GM06990 (cell line): ENCODE data around the gene CACNB1.

Source experiments
- DNase-seq: peaks from one replicate; pipeline ENCODE4 v3.0.0-alpha.2; 2011; ENCODE audit not compliant: insufficient read length; ENCODE audit errors: extremely low read depth
- H3K27me3 ChIP-seq: replicated peaks from 2 replicates; pipeline ENCODE4 v1.6.0; 2011; ENCODE audit warnings: low read length; ENCODE audit not compliant: control insufficient read depth, insufficient read depth
- H3K36me3 ChIP-seq: 2 replicates; pipeline ENCODE4 v1.5.1; 2011; ENCODE audit warnings: low read length; ENCODE audit not compliant: control insufficient read depth, insufficient read depth
- H3K4me3 ChIP-seq: replicated peaks from 2 replicates; pipeline ENCODE4 v1.5.1; 2011; ENCODE audit warnings: low read depth, mild to moderate bottlenecking, control low read depth, low read length
- CTCF ChIP-seq: IDR thresholded peaks from 2 replicates; pipeline ENCODE4 v1.5.1; 2011; ENCODE audit warnings: low read length, control low read depth, mild to moderate bottlenecking, inconsistent platforms; ENCODE audit not compliant: insufficient read depth, poor library complexity, severe bottlenecking

Gene CACNB1

GRCh38 chr17:39223907-39224777 is 26.7 kb upstream of the CACNB1 start:
- TF ChIP-seq CTCF, result no peak
- H3K27me3 ChIP-seq, result peaks cover 7% of the 10 kb centered on the region
- H3K36me3 ChIP-seq, result no peaks in the 10 kb centered on the region
- no peak for DNase-seq
- no peak overlapping the region for H3K4me3 ChIP-seq

GRCh38 chr17:39222866-39223834 is 25.7 kb upstream of the CACNB1 start:
- no peak for DNase-seq
- Histone ChIP-seq H3K36me3 (no peaks in the 10 kb centered on the region), H3K27me3 (peaks cover 7% of the 10 kb centered on the region), H3K4me3 (no peak overlapping the region)
- no peak for TF ChIP-seq CTCF

GRCh38 chr17:39222151-39222550 is 24.7 kb upstream of the CACNB1 start:
- DNase-seq, result no peak
- Histone ChIP-seq H3K4me3 (no peak overlapping the region), H3K27me3 (peaks cover 4% of the 10 kb centered on the region), H3K36me3 (no peaks in the 10 kb centered on the region)
- no peak for TF ChIP-seq CTCF

GRCh38 chr17:39221572-39221971 is 24.1 kb upstream of the CACNB1 start:
- no peak for TF ChIP-seq CTCF
- Histone ChIP-seq H3K36me3 (no peaks in the 10 kb centered on the region), H3K4me3 (no peak overlapping the region), H3K27me3 (peaks cover 4% of the 10 kb centered on the region)
- DNase-seq, result no peak

- TF ChIP-seq CTCF, result no peak
- Histone ChIP-seq H3K27me3 (no peaks in the 10 kb centered on the region; the same call in none of the 2 replicates), H3K4me3 (no peak overlapping the region)
Measured at GRCh38 chr17:39219647-39220154, 22.2 kb upstream of the CACNB1 start.

More at GRCh38 chr17:39219647-39220154, 22.2 kb upstream of the CACNB1 start:
- DNase-seq, result no peak
- H3K36me3 ChIP-seq, result no peaks in the 10 kb centered on the region
